Neuronal stem cell (in vitro differentiated cells): ENCODE measurements around the gene PRKX.
"Not testable (repeated sequence)": the region's sequence is repeated elsewhere in the genome, so short reads cannot be mapped to it uniquely, and the experiment has no call there.

Source experiments
- DNase-seq: peaks from one replicate; pipeline ENCODE4 v3.0.0-alpha.2; 2013; ENCODE audit warnings: low spot score
- H2AFZ ChIP-seq: one replicate; pipeline ENCODE4 v1.6.1; 2013; ENCODE audit warnings: mild to moderate bottlenecking, low read length, inconsistent platforms
- H2AK5ac ChIP-seq: 2 replicates; pipeline ENCODE4 v1.6.1; 2013; ENCODE audit warnings: low read depth, mild to moderate bottlenecking, inconsistent platforms, low read length, moderate library complexity, mixed read lengths
- H2BK120ac ChIP-seq: 2 replicates; pipeline ENCODE4 v1.6.1; 2013; ENCODE audit warnings: low read depth, mild to moderate bottlenecking, inconsistent platforms, low read length, moderate library complexity, mixed read lengths
- H2BK12ac ChIP-seq: one replicate; pipeline ENCODE4 v1.6.1; 2013; ENCODE audit warnings: low read length, inconsistent platforms
- H2BK15ac ChIP-seq: 2 replicates; pipeline ENCODE4 v1.6.1; 2013; ENCODE audit warnings: mild to moderate bottlenecking, low read length, inconsistent platforms, mixed read lengths
- H2BK5ac ChIP-seq: one replicate; pipeline ENCODE4 v1.6.1; 2013; ENCODE audit warnings: inconsistent platforms, mild to moderate bottlenecking, low read length, moderate library complexity
- H3K14ac ChIP-seq: one replicate; pipeline ENCODE4 v1.6.1; 2013; ENCODE audit warnings: low read length, inconsistent platforms
- H3K18ac ChIP-seq: 2 replicates; pipeline ENCODE4 v1.6.1; 2013; ENCODE audit warnings: low read length, inconsistent platforms
- H3K23ac ChIP-seq: 2 replicates; pipeline ENCODE4 v1.6.1; 2013; ENCODE audit warnings: low read depth, mild to moderate bottlenecking, mixed read lengths, low read length, inconsistent platforms; ENCODE audit not compliant: poor library complexity
- H3K27ac ChIP-seq: replicated peaks from 3 replicates; pipeline ENCODE4 v1.5.1; 2013; ENCODE audit warnings: low read length, inconsistent platforms
- H3K27me3 ChIP-seq, 3 experiments: 2 replicates each; pipeline ENCODE4 v1.6.1; 2013; ENCODE audit warnings: low read length in 3 of 3, mild to moderate bottlenecking in 2 of 3, inconsistent platforms in 1 of 3, low read depth in 1 of 3, mixed read lengths in 1 of 3, moderate library complexity in 1 of 3; ENCODE audit not compliant: control insufficient read depth in 3 of 3, insufficient read depth in 3 of 3
- H3K36me3 ChIP-seq, 2 donors: replicated peaks in 1 of 2; 2 replicates each; pipeline ENCODE4 v1.6.1; 2013; ENCODE audit warnings: low read length in 2 of 2; ENCODE audit not compliant: control insufficient read depth in 2 of 2, insufficient read depth in 2 of 2
- H3K4ac ChIP-seq: 2 replicates; pipeline ENCODE4 v1.6.1; 2013; ENCODE audit warnings: inconsistent platforms, mild to moderate bottlenecking, low read length, moderate library complexity
- H3K4me1 ChIP-seq, 2 donors: 1 replicate in 1 of 2; 2 replicates in 1 of 2; pipeline ENCODE4 v1.6.1; 2013; ENCODE audit warnings: low read length in 2 of 2, low read depth in 1 of 2; ENCODE audit not compliant: control insufficient read depth in 2 of 2, insufficient read depth in 1 of 2
- H3K4me2 ChIP-seq: one replicate; pipeline ENCODE4 v1.6.1; 2013; ENCODE audit warnings: mild to moderate bottlenecking, low read length, inconsistent platforms; ENCODE audit not compliant: insufficient read depth, poor library complexity, severe bottlenecking
- H3K4me3 ChIP-seq, 2 donors: 2 replicates each; pipeline ENCODE4 v1.5.1; 2013; ENCODE audit warnings: low read length in 2 of 2, mild to moderate bottlenecking in 2 of 2, inconsistent platforms in 1 of 2, moderate library complexity in 1 of 2
- H3K79me1 ChIP-seq: one replicate; pipeline ENCODE4 v1.6.1; 2013; ENCODE audit warnings: low read depth, mild to moderate bottlenecking, inconsistent platforms, low read length, moderate library complexity
- H3K9ac ChIP-seq: one replicate; pipeline ENCODE4 v1.6.1; 2013; ENCODE audit warnings: mild to moderate bottlenecking, low read depth, low read length, inconsistent platforms; ENCODE audit not compliant: poor library complexity
- H3K9me3 ChIP-seq, 2 donors: replicated peaks in 1 of 2; 2 replicates each; pipeline versions ENCODE3 to v1.6.1; 2013; ENCODE audit warnings: low read length in 2 of 2, mild to moderate bottlenecking in 2 of 2, inconsistent platforms in 1 of 2, low read depth in 1 of 2, mixed read lengths in 1 of 2, moderate library complexity in 1 of 2; ENCODE audit not compliant: control insufficient read depth in 2 of 2, insufficient read depth in 1 of 2
- H4K8ac ChIP-seq: one replicate; pipeline ENCODE4 v1.6.1; 2013; ENCODE audit warnings: low read depth, mild to moderate bottlenecking, inconsistent platforms, low read length, moderate library complexity
- H4K91ac ChIP-seq: one replicate; pipeline ENCODE4 v1.6.1; 2013; ENCODE audit warnings: low read length, low read depth, mild to moderate bottlenecking, inconsistent platforms; ENCODE audit not compliant: poor library complexity
- WGBS, 2 donors: extraction: QIAGEN DNeasy Blood & Tissue Kit; methylation state at CpG; one replicate each; pipeline ENCODE4 v1.1.7; 2013; ENCODE audit warnings: missing lambda C conversion rate in 2 of 2, mixed read lengths in 1 of 2; ENCODE audit not compliant: insufficient read length in 2 of 2, insufficient replicate concordance in 1 of 2; ENCODE audit errors: extremely low coverage in 2 of 2; 5-methylcytosine and 5-hydroxymethylcytosine counted together

Gene PRKX

GRCh38 chrX:3669841-3670475 is 43.5 kb downstream of the PRKX start:
- H2AK5ac ChIP-seq: no peak overlapping the region
- no peaks in the 10 kb centered on the region for H3K4me1 ChIP-seq
- no peak overlapping the region for H3K4me3 ChIP-seq
- no peak overlapping the region for H3K23ac ChIP-seq
- no peak overlapping the region for H4K8ac ChIP-seq
- no peak overlapping the region for H2BK12ac ChIP-seq
- H4K91ac ChIP-seq: no peak overlapping the region
- H3K14ac ChIP-seq: no peak overlapping the region
- H3K9ac ChIP-seq: no peak overlapping the region
- H3K36me3 ChIP-seq: peaks cover 2 to 33% of the 10 kb centered on the region in 2 donors
- no peaks in the 10 kb centered on the region for H3K79me1 ChIP-seq
- H3K18ac ChIP-seq: no peak overlapping the region
- no peak overlapping the region for H2AFZ ChIP-seq
- no peak overlapping the region for H3K27ac ChIP-seq
- no peak overlapping the region for H3K4ac ChIP-seq
- H2BK5ac ChIP-seq: no peak overlapping the region
- H2BK120ac ChIP-seq: no peak overlapping the region
- no peak for DNase-seq
- H3K27me3 ChIP-seq: no peaks in the 10 kb centered on the region
- H3K9me3 ChIP-seq: no peaks in the 10 kb centered on the region
- no peak overlapping the region for H3K4me2 ChIP-seq
- WGBS, 2 donors: 100% methylated on average over 3 of the region's 13 CpGs
- no peak overlapping the region for H2BK15ac ChIP-seq

GRCh38 chrX:3666975-3667374 is 46.5 kb downstream of the PRKX start:
- H4K8ac ChIP-seq: no peak overlapping the region
- H3K14ac ChIP-seq: no peak overlapping the region
- no peak overlapping the region for H3K18ac ChIP-seq
- no peak overlapping the region for H2BK5ac ChIP-seq
- DNase-seq: no peak
- H3K4ac ChIP-seq: no peak overlapping the region
- WGBS, 2 donors: no CpG with 5 or more reads among the region's 9 CpGs
- no peaks in the 10 kb centered on the region for H3K9me3 ChIP-seq
- no peak overlapping the region for H3K27ac ChIP-seq
- no peak overlapping the region for H3K9ac ChIP-seq
- no peak overlapping the region for H2AFZ ChIP-seq
- no peak overlapping the region for H3K23ac ChIP-seq
- H2BK120ac ChIP-seq: no peak overlapping the region
- H3K27me3 ChIP-seq: no peaks in the 10 kb centered on the region
- no peak overlapping the region for H4K91ac ChIP-seq
- H3K4me3 ChIP-seq: no peak overlapping the region
- H3K79me1 ChIP-seq: no peaks in the 10 kb centered on the region
- H3K4me2 ChIP-seq: no peak overlapping the region
- H2BK15ac ChIP-seq: no peak overlapping the region
- H2AK5ac ChIP-seq: no peak overlapping the region
- no peaks in the 10 kb centered on the region for H3K4me1 ChIP-seq
- H2BK12ac ChIP-seq: no peak overlapping the region
- H3K36me3 ChIP-seq: peaks cover 0 to 13% of the 10 kb centered on the region in 2 donors

- Histone ChIP-seq H2BK15ac (no peak overlapping the region), H3K4me3 (no peak overlapping the region), H2AFZ (no peak overlapping the region), H3K9me3 (no peaks in the 10 kb centered on the region), H4K91ac (no peak overlapping the region), H2BK5ac (no peak overlapping the region), H3K4ac (no peak overlapping the region), H3K4me2 (no peak overlapping the region), H3K14ac (no peak overlapping the region), H3K23ac (no peak overlapping the region), H2BK12ac (no peak overlapping the region), H4K8ac (no peak overlapping the region), H3K36me3 (peaks cover 0 to 13% of the 10 kb centered on the region in 2 donors), H3K18ac (no peak overlapping the region), H3K27ac (no peak overlapping the region), H2AK5ac (no peak overlapping the region), H3K79me1 (no peaks in the 10 kb centered on the region), H3K9ac (no peak overlapping the region), H3K27me3 (no peaks in the 10 kb centered on the region), H3K4me1 (peaks cover 0 to under 1% of the 10 kb centered on the region in 2 donors), H2BK120ac (no peak overlapping the region)
- no peak for DNase-seq
- no CpG with 5 or more reads among the region's 12 CpGs for WGBS, 2 donors
These were observed 48.5 kb downstream of the PRKX start for GRCh38 chrX:3664921-3665320.

DNA sequence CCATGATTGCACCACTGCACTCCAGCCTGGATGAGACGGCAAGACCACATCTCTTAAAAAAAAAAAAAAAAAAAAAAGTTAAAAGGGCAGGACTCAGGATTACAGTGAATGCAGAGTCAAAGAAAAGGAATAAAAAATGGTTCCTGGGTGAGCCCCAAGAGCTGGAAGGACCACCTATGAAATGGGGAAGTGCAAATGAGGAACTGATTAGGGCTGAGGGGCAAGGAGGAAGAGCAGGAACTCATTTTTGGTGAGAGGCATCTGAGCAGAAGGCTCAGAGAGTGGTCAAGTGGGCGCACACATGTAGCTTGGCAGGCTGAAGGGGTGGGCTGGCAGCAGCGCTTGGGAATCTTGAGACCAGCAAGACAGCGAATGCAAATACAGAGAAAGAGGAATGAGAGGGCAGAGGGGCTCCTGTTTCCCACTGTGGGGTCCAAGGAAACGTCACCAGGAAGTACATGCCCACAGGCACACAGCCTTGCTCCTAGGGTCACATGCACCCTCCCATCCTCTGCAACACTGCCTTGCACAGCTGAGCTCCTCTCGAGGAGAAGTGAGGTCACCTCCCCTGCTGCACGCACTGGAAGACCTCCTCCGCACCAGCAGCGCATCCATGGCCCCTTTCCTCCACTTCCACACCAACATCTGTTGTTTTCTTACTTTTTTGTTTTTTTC is 49.7 kb downstream of the PRKX start:
- not testable (repeated sequence) for H3K4me2 ChIP-seq, H3K18ac ChIP-seq, H4K8ac ChIP-seq, DNase-seq, H3K4ac ChIP-seq, H3K4me1 ChIP-seq, H2BK15ac ChIP-seq, H3K27me3 ChIP-seq, H3K9ac ChIP-seq, H3K79me1 ChIP-seq, H3K23ac ChIP-seq, H3K27ac ChIP-seq, H2BK120ac ChIP-seq, H4K91ac ChIP-seq, H3K9me3 ChIP-seq, H3K14ac ChIP-seq, H2BK12ac ChIP-seq, H2AFZ ChIP-seq, H3K4me3 ChIP-seq, H2BK5ac ChIP-seq, H2AK5ac ChIP-seq
- H3K36me3 ChIP-seq: peaks cover 0 to 13% of the 10 kb centered on the region in 2 donors
- no CpG with 5 or more reads among the region's 9 CpGs for WGBS, 2 donors
